Measurements from ENCODE around the gene LNX1. TPM values are rescaled to one million over a fixed set of nuclear protein-coding genes. Genes with fewer than 3 reads are reported as not detected.
A peak's percentile ranks its signal among the peaks of the same experiment; 100 is the strongest.

LNX1 gene
- total RNA-seq, 1 experiment from 2014 or later: 1.7 TPM

GRCh38 chr4:53463340-53463739 is 127.9 kb downstream of the LNX1 start:
- Histone ChIP-seq H2AK5ac (ENCODE audit: insufficient read length, low read length) (no peak overlapping the region), H3K56ac (ENCODE audit: insufficient read length, low read depth, low read length) (no peak overlapping the region), H4K8ac (replicated peaks; ENCODE audit: insufficient read length, low read depth, low read length) (no peak overlapping the region), H2BK120ac (ENCODE audit: low read depth, low read length, poor library complexity, severe bottlenecking) (no peak overlapping the region), H3K23me2 (ENCODE audit: insufficient read length, low read depth, low read length, poor library complexity, severe bottlenecking) (no peaks in the 10 kb centered on the region), H3K27ac (ENCODE audit: insufficient read length, low read depth, low read length) (no peak overlapping the region), H3K4me2 (ENCODE audit: insufficient read depth, insufficient read length, low read length) (no peak overlapping the region), H3K18ac (ENCODE audit: insufficient read length, low read depth, low read length) (no peak overlapping the region), H3K9ac (ENCODE audit: extremely low read depth, insufficient read length, low read length) (no peak overlapping the region), H3K14ac (ENCODE audit: insufficient read depth, low read length) (no peak overlapping the region), H3K9me3 (ENCODE audit: control insufficient read depth, low read depth, low read length) (no peaks in the 10 kb centered on the region), H2BK5ac (ENCODE audit: insufficient read length, low read length) (no peak overlapping the region), H2BK12ac (ENCODE audit: insufficient read length, low read depth, low read length) (no peak overlapping the region), H3K4me1 (ENCODE audit: insufficient read depth, low read length) (no peaks in the 10 kb centered on the region), H2AFZ (ENCODE audit: low read length) (no peak overlapping the region), H3K4ac (ENCODE audit: low read depth, low read length) (no peak overlapping the region), H3K79me1 (ENCODE audit: insufficient read depth, low read depth, low read length, poor library complexity, severe bottlenecking) (no peaks in the 10 kb centered on the region), H2BK15ac (ENCODE audit: low read depth, low read length) (no peak overlapping the region), H3K79me2 (ENCODE audit: insufficient read depth, low read length) (no peaks in the 10 kb centered on the region), H3K27me3 (ENCODE audit: insufficient read depth, low read length) (no peaks in the 10 kb centered on the region), H3K23ac (ENCODE audit: insufficient read length, low read depth, low read length) (no peak overlapping the region), H2BK20ac (ENCODE audit: low read depth, low read length, poor library complexity, severe bottlenecking) (no peak overlapping the region), H4K20me1 (ENCODE audit: control insufficient read depth, insufficient read depth, insufficient read length) (no peaks in the 10 kb centered on the region), H3T11ph (ENCODE audit: low read length) (no peak overlapping the region), H4K91ac (ENCODE audit: insufficient read length, low read depth, low read length) (no peak overlapping the region), H4K5ac (ENCODE audit: insufficient read length, low read depth, low read length) (no peak overlapping the region)
- WGBS (ENCODE audit: extremely low coverage, insufficient read length, low lambda C conversion rate): no CpG with 5 or more reads among the region's 5 CpGs
- peaks cover 3 to 6% of the 10 kb centered on the region in 2 experiments; a peak in 3 of 4 replicates for H3K4me1 Mint-ChIP-seq
- peaks cover 3% of the 10 kb centered on the region; the same call in 1 of the 2 replicates for H3K27me3 Mint-ChIP-seq (ENCODE audit: low read depth)
- TF ChIP-seq CTCF (conservative IDR thresholded peaks at IDR 0.05): no peak
- H3K27ac Mint-ChIP-seq: 0 out of 7 replicates have a peak overlapping the region, but pooled peaks of 1 of the 3 experiments have one; percentile 36
- peaks cover 17 to 59% (median 46%) of the 10 kb centered on the region in 3 experiments for H3K36me3 Mint-ChIP-seq (ENCODE audit: insufficient read depth in 1 of 3, low read depth in 3 of 3)
- H3K4me3 Mint-ChIP-seq: no peak overlapping the region
- DNase-seq: no peak
- peaks cover 21 to 24% of the 10 kb centered on the region in 2 experiments for H3K9me3 Mint-ChIP-seq
